ENCODE measurements around the gene ATN1.
A peak's percentile ranks its signal among the peaks of the same experiment; 100 is the strongest.

Gene ATN1

DNA sequence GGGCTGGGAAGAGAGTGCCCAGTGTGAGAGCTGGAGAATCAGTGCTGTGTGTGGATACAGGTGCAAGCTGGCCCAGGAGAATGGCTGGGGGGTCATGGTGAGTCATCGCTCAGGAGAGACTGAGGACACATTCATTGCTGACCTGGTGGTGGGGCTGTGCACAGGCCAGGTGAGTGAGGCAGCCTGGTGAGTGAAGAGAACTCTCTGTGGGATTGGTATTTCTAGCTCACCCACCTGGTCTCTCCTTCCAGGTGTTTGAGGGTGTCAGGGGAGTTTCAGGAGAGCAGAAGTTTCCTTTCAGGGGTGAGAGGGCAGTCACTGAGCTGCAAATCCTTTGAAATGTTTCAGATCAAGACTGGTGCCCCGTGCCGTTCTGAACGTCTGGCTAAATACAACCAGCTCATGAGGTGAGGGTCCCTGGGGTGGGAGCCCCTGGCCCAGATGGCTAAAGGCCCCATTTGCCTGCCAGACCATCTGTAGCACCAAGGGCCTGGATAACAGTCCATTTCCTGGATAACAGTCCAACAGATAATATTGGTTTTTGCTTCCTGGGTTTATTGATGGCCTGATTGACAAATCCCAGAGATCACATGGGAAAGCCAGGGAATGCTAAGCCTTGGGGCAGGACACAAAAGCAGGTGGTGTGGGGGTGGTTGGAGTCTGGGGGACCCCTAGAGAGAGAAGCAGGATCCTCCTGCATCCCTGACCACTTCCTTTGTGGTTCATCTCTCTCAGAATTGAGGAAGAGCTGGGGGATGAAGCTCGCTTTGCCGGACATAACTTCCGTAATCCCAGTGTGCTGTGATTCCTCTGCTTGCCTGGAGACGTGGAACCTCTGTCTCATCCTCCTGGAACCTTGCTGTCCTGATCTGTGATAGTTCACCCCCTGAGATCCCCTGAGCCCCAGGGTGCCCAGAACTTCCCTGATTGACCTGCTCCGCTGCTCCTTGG lies 5.5 kb upstream of the ATN1 start:
- TF ChIP-seq TAF1 (IDR thresholded peaks at IDR 0.05; ENCODE audit: borderline replicate concordance, low read depth, low read length) (no peak), POLR2A (IDR thresholded peaks at IDR 0.05; ENCODE audit: low read depth, low read length) (no peak), POLR2AphosphoS5 (IDR thresholded peaks at IDR 0.05; ENCODE audit: low read depth, low read length) (no peak)
- FAIRE-seq (peak; percentile 9), DNase-seq (ENCODE audit: insufficient read length) (no peak)

GRCh38 chr12:6923003-6923732 lies 4.6 kb upstream of the ATN1 start:
- FAIRE-seq (peak; percentile 21), DNase-seq (ENCODE audit: insufficient read length) (no peak)
- TF ChIP-seq TAF1 (IDR thresholded peaks at IDR 0.05; ENCODE audit: borderline replicate concordance, low read depth, low read length) (no peak), POLR2AphosphoS5 (IDR thresholded peaks at IDR 0.05; ENCODE audit: low read depth, low read length) (no peak), POLR2A (IDR thresholded peaks at IDR 0.05; ENCODE audit: low read depth, low read length) (no peak)

DNA sequence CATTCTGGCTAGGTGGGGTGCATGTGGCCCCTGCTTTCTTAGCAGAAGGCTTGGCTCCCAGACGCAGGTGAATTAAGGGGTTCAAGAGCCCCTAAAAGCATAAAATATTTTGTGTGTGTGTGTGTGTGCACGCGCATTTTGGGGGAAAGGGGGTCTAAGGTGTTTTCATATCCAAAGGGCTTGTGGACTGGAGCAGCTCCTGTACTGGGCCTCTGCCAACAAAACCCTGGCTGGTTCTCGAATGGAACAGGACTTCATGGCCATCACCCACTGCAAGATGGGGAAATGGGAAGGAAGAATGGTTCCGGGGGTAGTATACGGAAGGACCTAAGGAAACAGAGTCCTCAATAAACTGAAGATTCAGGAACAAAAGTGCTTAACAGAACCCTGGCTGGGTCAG lies 3.9 kb upstream of the ATN1 start:
- FAIRE-seq (no peak), DNase-seq (ENCODE audit: insufficient read length) (no peak)
- TF ChIP-seq TAF1 (IDR thresholded peaks at IDR 0.05; ENCODE audit: borderline replicate concordance, low read depth, low read length) (no peak), POLR2A (IDR thresholded peaks at IDR 0.05; ENCODE audit: low read depth, low read length) (no peak), POLR2AphosphoS5 (IDR thresholded peaks at IDR 0.05; ENCODE audit: low read depth, low read length) (no peak)

GRCh38 chr12:6925239-6925539 lies 2.6 kb upstream of the ATN1 start:
- TF ChIP-seq POLR2AphosphoS5 (IDR thresholded peaks at IDR 0.05; ENCODE audit: low read depth, low read length) (no peak), POLR2A (IDR thresholded peaks at IDR 0.05; ENCODE audit: low read depth, low read length) (no peak), TAF1 (IDR thresholded peaks at IDR 0.05; ENCODE audit: borderline replicate concordance, low read depth, low read length) (no peak)
- DNase-seq (ENCODE audit: insufficient read length): no peak
- no peak for FAIRE-seq

GRCh38 chr12:6925540-6926279 lies 2.0 kb upstream of the ATN1 start:
- FAIRE-seq (no peak), DNase-seq (ENCODE audit: insufficient read length) (no peak)
- no peak for TF ChIP-seq POLR2AphosphoS5 (IDR thresholded peaks at IDR 0.05; ENCODE audit: low read depth, low read length)
- no peak for TF ChIP-seq POLR2A (IDR thresholded peaks at IDR 0.05; ENCODE audit: low read depth, low read length)
- no peak for TF ChIP-seq TAF1 (IDR thresholded peaks at IDR 0.05; ENCODE audit: borderline replicate concordance, low read depth, low read length)

DNA sequence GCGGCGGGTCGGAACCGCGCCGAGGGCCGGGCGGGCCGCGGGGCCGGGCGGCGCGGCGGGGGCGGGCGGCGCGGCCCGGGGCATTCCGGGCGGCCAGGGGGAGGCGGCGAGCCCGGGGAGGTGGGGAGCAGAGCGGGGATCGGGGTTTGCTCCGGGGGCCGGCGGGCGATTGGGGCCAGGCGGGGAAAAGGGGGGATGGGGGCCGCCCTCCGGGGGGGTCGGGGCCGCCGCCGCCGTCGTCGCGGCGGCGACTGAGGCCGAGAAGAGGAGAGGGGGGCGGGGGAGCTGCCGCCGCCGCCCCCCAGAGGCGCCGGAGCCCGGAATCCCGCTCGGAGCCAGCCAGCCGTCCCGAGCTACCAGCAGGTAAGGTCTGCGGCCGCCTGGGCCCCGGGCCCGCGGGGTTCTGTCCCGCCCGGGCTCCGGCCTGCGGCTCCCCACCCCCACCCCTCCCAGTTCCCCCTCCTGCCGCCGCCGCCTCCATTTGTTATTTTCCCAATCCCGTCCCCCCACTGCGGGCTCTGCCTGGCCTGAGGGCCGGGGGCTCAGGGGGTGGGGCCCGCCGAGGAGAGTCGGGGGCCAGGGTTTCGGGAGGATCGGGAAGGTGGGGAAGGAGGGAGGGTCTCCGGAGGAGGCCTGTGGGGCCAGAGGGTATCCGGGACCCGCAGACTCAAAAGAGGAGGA lies 403 bp downstream of the ATN1 start:
- TF ChIP-seq POLR2A (IDR thresholded peaks at IDR 0.05; ENCODE audit: low read depth, low read length) (no peak), TAF1 (IDR thresholded peaks at IDR 0.05; ENCODE audit: borderline replicate concordance, low read depth, low read length) (no peak), POLR2AphosphoS5 (IDR thresholded peaks at IDR 0.05; ENCODE audit: low read depth, low read length) (no peak)
- DNase-seq (ENCODE audit: insufficient read length) (peak; percentile 56), FAIRE-seq (no peak)

DNA sequence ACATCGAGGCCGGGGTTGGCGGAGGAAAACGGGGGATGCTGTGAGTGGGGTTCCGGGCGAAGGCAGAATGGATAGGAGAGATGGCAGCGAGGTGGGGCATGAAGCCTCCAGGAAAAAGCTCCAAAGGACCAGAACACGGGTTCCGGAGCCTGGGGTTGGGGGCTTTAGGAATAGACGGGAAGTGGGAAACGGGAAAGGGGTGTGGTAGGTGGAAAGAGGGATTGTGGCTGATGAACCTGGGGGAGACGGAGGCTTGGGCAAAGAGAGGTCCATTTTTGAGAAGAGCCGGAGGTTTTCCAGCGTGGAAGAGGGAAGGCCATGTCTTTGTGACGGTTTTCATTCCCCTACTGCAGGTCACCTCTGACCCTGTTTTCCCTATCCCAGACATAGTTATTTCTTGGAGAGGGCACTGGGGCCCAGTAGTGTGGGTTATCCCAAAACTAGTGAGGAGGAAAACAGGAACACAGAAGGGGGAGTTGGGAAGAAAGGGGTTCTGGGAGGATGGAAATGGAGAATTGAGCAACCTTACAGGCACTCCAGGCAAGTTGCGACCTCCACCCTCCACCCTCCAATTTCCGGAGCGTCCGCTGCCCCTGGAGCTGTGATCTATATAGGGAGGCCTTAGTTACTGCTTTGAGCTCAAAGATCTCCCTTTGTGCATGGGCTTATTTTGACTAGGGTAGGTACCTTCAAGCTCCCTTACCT lies 1.1 kb downstream of the ATN1 start:
- no peak for DNase-seq (ENCODE audit: insufficient read length)
- TF ChIP-seq POLR2A (IDR thresholded peaks at IDR 0.05; ENCODE audit: low read depth, low read length) (no peak), TAF1 (IDR thresholded peaks at IDR 0.05; ENCODE audit: borderline replicate concordance, low read depth, low read length) (no peak), POLR2AphosphoS5 (IDR thresholded peaks at IDR 0.05; ENCODE audit: low read depth, low read length) (no peak)
- FAIRE-seq: no peak

DNA sequence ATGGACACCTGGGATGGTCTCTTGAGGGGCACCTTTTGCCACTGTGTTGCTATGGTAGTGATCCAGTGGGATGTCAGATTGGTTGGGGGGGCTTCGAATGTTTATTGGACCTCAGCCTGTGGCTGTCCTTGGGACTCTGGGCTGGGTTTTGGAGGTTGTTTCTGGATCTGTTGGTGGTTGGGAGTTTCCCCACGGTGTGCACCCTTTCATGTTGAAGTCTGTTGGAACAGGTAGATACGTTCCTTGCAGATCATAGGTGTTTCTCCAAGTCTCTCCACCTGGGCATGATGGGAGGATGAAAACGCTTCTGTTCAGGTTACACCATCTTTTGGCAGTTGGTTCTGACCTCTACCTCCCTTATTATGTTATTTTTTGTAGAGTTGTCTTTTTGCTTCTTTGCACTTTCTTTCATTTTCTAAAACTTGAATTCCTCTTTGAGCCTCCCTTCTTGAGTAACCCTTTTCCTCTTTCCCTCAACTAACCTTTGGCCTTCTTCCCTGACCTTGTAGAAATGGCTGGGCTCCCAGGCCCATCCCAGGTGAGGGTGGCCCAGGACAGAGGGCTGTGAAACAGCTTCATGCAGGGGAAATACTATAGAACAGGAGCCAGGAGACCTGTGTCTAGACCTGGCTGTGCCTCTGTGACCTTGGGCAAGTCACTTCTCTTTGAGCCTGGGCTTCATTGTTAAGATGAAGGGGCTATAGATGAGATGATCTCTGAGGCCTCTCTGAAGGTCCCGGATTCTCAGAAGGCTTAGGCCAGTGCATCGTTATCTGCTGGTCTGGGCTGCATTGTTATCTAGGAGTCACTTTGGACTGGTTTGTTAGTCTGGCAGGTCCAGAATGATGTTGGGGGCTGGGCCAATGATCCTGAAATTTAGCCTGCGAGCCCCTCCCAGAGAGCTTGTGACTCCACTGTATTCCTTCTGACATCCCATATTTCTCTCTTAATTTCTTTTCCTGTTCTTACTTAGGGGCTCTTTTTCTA lies 2.0 kb downstream of the ATN1 start:
- DNase-seq (ENCODE audit: insufficient read length): no peak
- no peak for FAIRE-seq

DNA sequence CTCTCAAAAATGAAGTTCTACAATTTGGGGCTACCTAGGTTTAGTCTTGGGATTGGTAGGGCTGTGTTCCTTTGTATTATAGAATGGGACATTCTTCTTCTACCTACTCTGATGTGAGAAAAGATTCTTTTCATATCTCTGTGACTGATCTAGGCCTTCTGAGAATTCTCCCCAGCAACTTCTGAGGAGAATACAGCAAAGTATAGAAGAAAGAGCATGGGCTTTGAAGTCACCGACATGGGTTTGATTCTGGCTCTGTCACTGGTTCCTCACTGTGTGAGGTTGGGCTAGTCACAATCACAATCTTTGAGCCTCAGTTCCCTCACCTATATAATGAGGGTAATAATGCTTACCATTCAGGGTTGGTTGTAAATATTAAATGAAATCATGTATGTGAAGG lies 5.0 kb downstream of the ATN1 start:
- no peak for TF ChIP-seq TAF1 (IDR thresholded peaks at IDR 0.05; ENCODE audit: borderline replicate concordance, low read depth, low read length)
- no peak for TF ChIP-seq POLR2A (IDR thresholded peaks at IDR 0.05; ENCODE audit: low read depth, low read length)
- no peak for TF ChIP-seq POLR2AphosphoS5 (IDR thresholded peaks at IDR 0.05; ENCODE audit: low read depth, low read length)
- FAIRE-seq (no peak), DNase-seq (ENCODE audit: insufficient read length) (no peak)

More for the DNA sequence above, 2.0 kb downstream of the ATN1 start:
- TF ChIP-seq POLR2A (IDR thresholded peaks at IDR 0.05; ENCODE audit: low read depth, low read length) (no peak), POLR2AphosphoS5 (IDR thresholded peaks at IDR 0.05; ENCODE audit: low read depth, low read length) (no peak), TAF1 (IDR thresholded peaks at IDR 0.05; ENCODE audit: borderline replicate concordance, low read depth, low read length) (no peak)

Measured in GM12892 (cell line).